Prostate gland (tissue), 2 donors: ENCODE data around the gene OPTC. TPM values are rescaled to one million over a fixed set of nuclear protein-coding genes. Genes with fewer than 3 reads are reported as not detected.

Experiments
- DNase-seq: peaks from one replicate; pipeline ENCODE4 v3.0.0-alpha.2; 2019; ENCODE audit warnings: low spot score
- H3K27ac ChIP-seq, 2 donors: fragments of 200-600 bp; sonication (generic); 2 replicates each; pipeline ENCODE4 v1.5.1; 2017 to 2019
- H3K27me3 ChIP-seq: fragments of 200-600 bp; sonication (generic); replicated peaks from 2 replicates; pipeline ENCODE4 v1.5.1; 2019; ENCODE audit not compliant: insufficient read depth
- H3K36me3 ChIP-seq, 2 donors: fragments of 200-600 bp; sonication (generic); 1 replicate in 1 of 2; 2 replicates in 1 of 2; pipeline versions ENCODE4 v1.5.1 to v1.8.1; 2017 to 2019
- H3K4me1 ChIP-seq: fragments of 200-600 bp; sonication (generic); replicated peaks from 2 replicates; pipeline ENCODE4 v1.5.1; 2019
- H3K4me3 ChIP-seq, 2 donors: fragments of 200-600 bp; sonication (generic); 2 replicates each; pipeline ENCODE4 v1.5.1; 2017 to 2019
- H3K9me3 ChIP-seq: fragments of 200-600 bp; sonication (generic); 2 replicates; pipeline ENCODE4 v1.5.1; 2017
- CTCF ChIP-seq, 4 experiments: fragments of 200-600 bp in 2 of 4; fragments of 450-650 bp in 2 of 4; sonication (generic) in 2 of 4; IDR thresholded peaks; 1 replicate in 3 of 4; 2 replicates in 1 of 4; pipeline ENCODE4 v1.5.1; 2016 to 2019; ENCODE audit warnings: antibody characterized with exemption in 4 of 4, mild to moderate bottlenecking in 2 of 4, moderate library complexity in 2 of 4
- POLR2A ChIP-seq: fragments of 450-650 bp; IDR thresholded peaks from one replicate; pipeline ENCODE4 v1.6.1; 2016; ENCODE audit warnings: antibody characterized with exemption, mild to moderate bottlenecking
- POLR2AphosphoS5 ChIP-seq: sonication (generic); formaldehyde crosslinking; IDR thresholded peaks from one replicate; pipeline ENCODE4 v1.6.1; 2017; ENCODE audit warnings: antibody characterized with exemption
- WGBS: methylation state at CpG from one replicate; pipeline ENCODE4 v1.1.5; 2018; 5-methylcytosine and 5-hydroxymethylcytosine counted together
- intact Hi-C: fragments of 100-400 bp; cut with DNase I; formaldehyde crosslinking; loops from one replicate; pipeline ENCODE4 v1.14.2; 2022
- total RNA-seq, 2 donors: library from RNA; depleted of rRNA; stranded (reverse); fragments of >200 nt; gene quantifications; one replicate each; pipeline ENCODE4 v1.1.0, GENCODE V29; 2016

The OPTC gene
- total RNA-seq, 2 donors from 2014 or later = not detected

DNA sequence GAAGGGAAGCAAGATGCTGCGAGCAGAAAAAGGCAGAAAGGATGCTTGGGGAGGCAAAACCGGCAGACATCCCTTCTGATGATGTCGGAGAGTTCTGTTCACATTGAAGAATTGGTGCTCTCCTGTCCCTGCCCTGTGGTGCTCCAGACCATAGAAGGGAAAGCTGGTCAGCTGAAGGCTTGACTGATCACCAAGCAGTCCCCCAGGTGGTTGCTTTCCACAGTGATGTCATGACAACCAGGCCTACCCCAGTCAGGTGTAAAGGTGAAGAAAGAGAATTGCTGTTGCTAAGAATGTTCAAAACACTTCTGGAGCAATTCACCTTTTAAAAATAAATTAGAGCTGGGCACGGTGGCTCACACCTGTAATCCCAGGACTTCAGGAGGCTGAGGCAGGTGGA lies 59.5 kb downstream of the OPTC start:
- DNase-seq = no peak
- Histone ChIP-seq H3K27me3 (no peaks in the 10 kb centered on the region), H3K36me3 (no peaks in the 10 kb centered on the region), H3K4me1 (no peaks in the 10 kb centered on the region), H3K27ac (no peak overlapping the region), H3K4me3 (no peak overlapping the region), H3K9me3 (no peaks in the 10 kb centered on the region)
- intact Hi-C loops = no loop called here
- TF ChIP-seq POLR2AphosphoS5 (no peak), CTCF (IDR thresholded peaks at IDR 0.05) (no peak), POLR2A (no peak)
- WGBS = 79% methylated on average over 4 of the region's 4 CpGs

DNA sequence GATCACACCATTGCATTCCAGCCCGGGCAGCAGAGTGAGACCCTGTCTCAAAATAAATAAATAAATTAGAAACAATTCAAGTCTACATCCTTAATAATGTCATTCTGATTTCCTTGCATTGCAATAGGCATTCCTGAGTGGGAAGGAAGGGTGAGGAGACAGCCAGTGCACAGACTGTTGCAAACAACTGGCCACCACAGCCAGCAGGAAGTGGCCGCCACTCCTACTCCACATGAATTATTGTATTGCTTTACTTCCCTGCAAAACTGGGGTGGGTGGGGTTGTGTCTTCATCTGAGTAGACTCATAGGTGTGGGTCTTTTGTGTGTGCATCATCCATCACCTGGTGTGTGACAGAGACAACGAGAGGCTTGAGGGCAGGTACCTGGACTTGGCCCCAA lies 60.1 kb downstream of the OPTC start:
- peak overlapping the region in 1 of 2 donors; percentile 65 for H3K27ac ChIP-seq
- H3K36me3 ChIP-seq = no peaks in the 10 kb centered on the region
- TF ChIP-seq POLR2AphosphoS5 (no peak), CTCF (IDR thresholded peaks at IDR 0.05) (no peak), POLR2A (no peak)
- H3K27me3 ChIP-seq = no peaks in the 10 kb centered on the region
- WGBS = 81% methylated on average over 3 of the region's 3 CpGs
- H3K9me3 ChIP-seq = no peaks in the 10 kb centered on the region
- intact Hi-C loops = no loop called here
- no peak overlapping the region for H3K4me3 ChIP-seq
- no peak for DNase-seq
- H3K4me1 ChIP-seq = no peaks in the 10 kb centered on the region

DNA sequence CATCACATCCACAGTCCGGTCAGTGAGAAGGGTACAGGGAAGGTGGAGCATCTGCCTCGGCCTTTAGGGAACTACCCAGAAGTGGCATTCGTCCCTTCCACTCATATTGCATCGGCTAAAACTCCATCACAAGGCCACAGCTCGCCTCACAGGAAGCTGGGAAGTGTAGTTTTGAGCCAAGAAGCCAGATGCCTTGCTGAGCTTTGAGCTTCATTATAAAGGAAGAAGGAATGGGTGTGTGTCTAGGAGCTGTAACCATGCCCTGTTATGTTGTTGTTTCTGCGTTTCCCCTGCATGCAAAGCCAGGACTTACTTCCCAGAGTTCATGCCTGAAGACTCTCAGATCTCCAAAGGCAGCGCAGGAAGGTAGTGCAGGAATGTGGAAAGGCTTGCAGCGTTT lies 61.1 kb downstream of the OPTC start:
- TF ChIP-seq CTCF (IDR thresholded peaks at IDR 0.05) = no peak
- peak overlapping the region; percentile 65 to 73 for H3K27ac ChIP-seq
- no peaks in the 10 kb centered on the region for H3K4me1 ChIP-seq
- H3K9me3 ChIP-seq = no peaks in the 10 kb centered on the region
- no peaks in the 10 kb centered on the region for H3K36me3 ChIP-seq
- no peaks in the 10 kb centered on the region for H3K27me3 ChIP-seq
- intact Hi-C loops = loop anchor here (5.0 kb wide), 1 partner anchor 43 kb away; no protein-coding TSS in a partner anchor
- WGBS = 77% methylated on average over 8 of the region's 8 CpGs
- no peak for DNase-seq
- H3K4me3 ChIP-seq = no peak overlapping the region

GRCh38 chr1:203555511-203556046 lies 61.6 kb downstream of the OPTC start:
- Histone ChIP-seq H3K4me1 (no peaks in the 10 kb centered on the region), H3K27ac (peak overlapping the region; percentile 65 to 73), H3K9me3 (no peaks in the 10 kb centered on the region), H3K4me3 (no peak overlapping the region), H3K27me3 (no peaks in the 10 kb centered on the region), H3K36me3 (no peaks in the 10 kb centered on the region)
- no peak for DNase-seq
- TF ChIP-seq POLR2A (no peak), CTCF (IDR thresholded peaks at IDR 0.05) (no peak), POLR2AphosphoS5 (no peak)
- WGBS = 69% methylated on average over 7 of the region's 7 CpGs
- intact Hi-C loops = loop anchor here (2.0 to 5.0 kb wide), 3 partner anchors 43 to 91 kb away; no protein-coding TSS in a partner anchor
